ENCODE measurements around the gene ANKRD16.

GRCh38 chr10:5937016-5937415 is 47.3 kb upstream of the ANKRD16 start:
- TF ChIP-seq POLR2AphosphoS5 (IDR thresholded peaks at IDR 0.05; ENCODE audit: low read depth, low read length) (no peak), SIN3A (IDR thresholded peaks at IDR 0.05; ENCODE audit: borderline replicate concordance, insufficient read depth, low read length) (no peak), REST (IDR thresholded peaks at IDR 0.05; ENCODE audit: insufficient read depth in 1 of 2, low read depth in 2 of 2, low read length in 2 of 2) (no peak), TAF1 (IDR thresholded peaks at IDR 0.05; ENCODE audit: borderline replicate concordance, insufficient read depth, low read length) (no peak), FOXP2 (optimal IDR thresholded peaks at IDR 0.05; ENCODE audit: borderline replicate concordance, extremely low read depth, extremely low read length, insufficient read depth) (no peak)
